ENCODE measurements around the gene EPN1.

DNA sequence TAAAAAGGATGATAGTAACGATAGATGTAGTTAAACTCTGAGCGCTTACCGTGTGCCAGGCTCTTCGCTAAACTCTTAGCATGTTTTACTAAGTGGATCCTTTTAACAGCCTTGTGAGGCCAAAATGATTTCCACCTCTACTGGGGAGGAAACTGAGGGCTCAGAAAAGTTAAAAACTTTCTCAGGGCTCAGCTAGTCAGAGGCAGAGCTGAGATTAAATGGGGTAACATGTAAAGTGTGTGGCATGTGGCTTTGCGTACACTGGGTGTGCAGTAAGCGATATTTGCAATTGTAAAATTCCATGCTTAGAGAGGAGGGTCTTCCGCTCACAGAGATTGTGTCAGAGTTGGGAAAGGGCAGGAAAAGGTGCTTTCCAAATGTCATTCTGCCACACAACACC lies 18.5 kb upstream of the EPN1 start:
- TF ChIP-seq, protein P1, sequence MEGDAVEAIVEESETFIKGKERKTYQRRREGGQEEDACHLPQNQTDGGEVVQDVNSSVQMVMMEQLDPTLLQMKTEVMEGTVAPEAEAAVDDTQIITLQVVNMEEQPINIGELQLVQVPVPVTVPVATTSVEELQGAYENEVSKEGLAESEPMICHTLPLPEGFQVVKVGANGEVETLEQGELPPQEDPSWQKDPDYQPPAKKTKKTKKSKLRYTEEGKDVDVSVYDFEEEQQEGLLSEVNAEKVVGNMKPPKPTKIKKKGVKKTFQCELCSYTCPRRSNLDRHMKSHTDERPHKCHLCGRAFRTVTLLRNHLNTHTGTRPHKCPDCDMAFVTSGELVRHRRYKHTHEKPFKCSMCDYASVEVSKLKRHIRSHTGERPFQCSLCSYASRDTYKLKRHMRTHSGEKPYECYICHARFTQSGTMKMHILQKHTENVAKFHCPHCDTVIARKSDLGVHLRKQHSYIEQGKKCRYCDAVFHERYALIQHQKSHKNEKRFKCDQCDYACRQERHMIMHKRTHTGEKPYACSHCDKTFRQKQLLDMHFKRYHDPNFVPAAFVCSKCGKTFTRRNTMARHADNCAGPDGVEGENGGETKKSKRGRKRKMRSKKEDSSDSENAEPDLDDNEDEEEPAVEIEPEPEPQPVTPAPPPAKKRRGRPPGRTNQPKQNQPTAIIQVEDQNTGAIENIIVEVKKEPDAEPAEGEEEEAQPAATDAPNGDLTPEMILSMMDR (IDR thresholded peaks at IDR 0.05 in 4 of 5, conservative IDR thresholded peaks at IDR 0.05 in 1 of 5): no peak
- no peak for TF ChIP-seq POLR2A (IDR thresholded peaks at IDR 0.05)

Measured in gastrocnemius medialis (tissue), 4 donors.